CD4-positive, alpha-beta T cell (primary cell): ENCODE data around the gene GNB2. TPM values are rescaled to one million over a fixed set of nuclear protein-coding genes. Genes with fewer than 3 reads are reported as not detected.

ENCODE experiments used
- ATAC-seq: fragments of 200-7000 bp; cut with Tn5 transposase; one replicate; pipeline ENCODE4 v1.10.0; 2022; ENCODE audit warnings: mild to moderate bottlenecking; ENCODE audit not compliant: poor library complexity
- CTCF ChIA-PET: fragments of 350-600 bp; sonication (Branson Sonifier 250); formaldehyde crosslinking; loops from one replicate; lab custom pipeline; 2021; ENCODE audit warnings: antibody characterized with exemption, inconsistent platforms; lab: Charles Lee
- POLR2A ChIA-PET: fragments of 350-600 bp; sonication (Branson Sonifier 250); formaldehyde crosslinking; loops from one replicate; lab custom pipeline; 2021; ENCODE audit warnings: antibody characterized with exemption, inconsistent platforms; lab: Charles Lee
- DNase-seq, 14 experiments: peaks; one replicate each; pipeline ENCODE4 v3.0.0-alpha.2; 2013 to 2020; ENCODE audit warnings: mixed read lengths in 2 of 14
- H3K27ac ChIP-seq, 2 donors: one replicate each; pipeline versions ENCODE4 v1.5.1 to v1.7.0; 2013; ENCODE audit warnings: low read length in 2 of 2, low read depth in 1 of 2, mild to moderate bottlenecking in 1 of 2
- H3K27me3 ChIP-seq, 2 experiments: 1 replicate in 1 of 2; 2 replicates in 1 of 2; pipeline versions ENCODE4 v1.6.1 to v1.7.0; 2013; ENCODE audit warnings: low read length in 2 of 2, control low read depth in 1 of 2, mild to moderate bottlenecking in 1 of 2, moderate library complexity in 1 of 2; ENCODE audit not compliant: insufficient read depth in 2 of 2, control insufficient read depth in 1 of 2
- H3K36me3 ChIP-seq: one replicate; pipeline ENCODE4 v1.6.1; 2013; ENCODE audit warnings: low read length, control low read depth; ENCODE audit not compliant: insufficient read depth
- H3K4me1 ChIP-seq: one replicate; pipeline ENCODE4 v1.6.1; 2013; ENCODE audit warnings: low read length, control low read depth; ENCODE audit not compliant: insufficient read depth
- H3K4me3 ChIP-seq: one replicate; pipeline ENCODE4 v1.5.1; 2013; ENCODE audit warnings: mild to moderate bottlenecking, low read length, moderate library complexity
- H3K9me3 ChIP-seq, 2 experiments: 1 replicate in 1 of 2; 2 replicates in 1 of 2; pipeline versions ENCODE4 v1.6.1 to v1.7.0; 2013; ENCODE audit warnings: low read length in 2 of 2, mild to moderate bottlenecking in 2 of 2, control low read depth in 1 of 2, moderate library complexity in 1 of 2; ENCODE audit not compliant: control insufficient read depth in 1 of 2, insufficient read depth in 1 of 2
- H3K27ac Mint-ChIP-seq: one replicate; pipeline ENCODE4 v1.8.0; 2020; ENCODE audit warnings: mixed read lengths
- H3K27me3 Mint-ChIP-seq: one replicate; pipeline ENCODE4 v1.8.0; 2021; ENCODE audit warnings: mixed read lengths
- H3K36me3 Mint-ChIP-seq: one replicate; pipeline ENCODE4 v1.8.0; 2021; ENCODE audit warnings: low read depth, mixed read lengths
- H3K4me1 Mint-ChIP-seq: one replicate; pipeline ENCODE4 v1.8.0; 2021; ENCODE audit warnings: low read depth, mixed read lengths
- H3K4me3 Mint-ChIP-seq: one replicate; pipeline ENCODE4 v1.8.0; 2020; ENCODE audit warnings: mild to moderate bottlenecking, mixed read lengths
- H3K9me3 Mint-ChIP-seq: one replicate; pipeline ENCODE4 v1.8.0; 2020; ENCODE audit warnings: mixed read lengths
- intact Hi-C, 2 experiments: fragments of 100-400 bp; cut with DNase I in 1 of 2; cut with micrococcal nuclease in 1 of 2; formaldehyde crosslinking; loops; one replicate each; pipeline versions ENCODE4 v1.15.1 to v1.9.0; 2023 to 2025; cut with DNase I, micrococcal nuclease
- polyA plus RNA-seq, 2 donors: library from polyadenylated mRNA; unstranded; fragments of 120-200 nt; gene quantifications; one replicate each; pipeline ENCODE4 v1.2.1, GENCODE V29; 2013
- total RNA-seq, 174 experiments: library from RNA in 2 of 174; stranded (reverse) in 2 of 174; gene quantifications; one replicate each; pipeline ENCODE4 v1.2.3 and lab custom pipeline; 2021 to 2026
- TF ChIP-seq, protein P1 (sequence below): fragments of 200-600 bp; IDR thresholded peaks from one replicate; pipeline ENCODE4 v1.8.0; 2022; ENCODE audit warnings: antibody characterized with exemption, mild to moderate bottlenecking

GNB2 gene
- total RNA-seq, result 10 to 100 TPM; 87.8 to 91.9 TPM
- polyA plus RNA-seq (2013, experiment 1 of 2), result 153 TPM
- polyA plus RNA-seq (2013, experiment 2 of 2), result 154 TPM
- total RNA-seq (lab: John Stamatoyannopoulos, UW), result 17.0 to 194 (median 95.9) reads per million in 172 experiments

- Histone ChIP-seq H3K27ac (peak within 1 kb of the TSS; percentile 89 to 94), H3K36me3 (peaks cover 22% of the 10 kb centered on the region), H3K9me3 (no peaks in the 10 kb centered on the region), H3K27me3 (no peaks in the 10 kb centered on the region), H3K4me3 (peak within 1 kb of the TSS; percentile 94), H3K4me1 (peaks cover 33% of the 10 kb centered on the region)
- DNase-seq (peak; percentile 91 to 99 (median 97)), ATAC-seq (peak; percentile 51)
- Mint-ChIP-seq H3K27me3 (no peaks in the 10 kb centered on the region), H3K36me3 (peaks cover 37% of the 10 kb centered on the region), H3K9me3 (no peaks in the 10 kb centered on the region), H3K4me3 (peak within 1 kb of the TSS; percentile 99), H3K4me1 (peaks cover 22% of the 10 kb centered on the region), H3K27ac (peak within 1 kb of the TSS; percentile 92)
- ChIA-PET CTCF (interaction anchor here (0.8 to 1.6 kb wide), 3 partner anchors 39 to 44 kb away, joined by 3 to 4 read pairs (median 4); no protein-coding TSS in a partner anchor), POLR2A (interaction anchor here (0.5 to 1.6 kb wide), 12 partner anchors 9 to 245 kb away, joined by 3 to 17 read pairs (median 4); partner anchors contain the start of genes FBXO24, LRCH4, MOSPD3 and POP7)
- TF ChIP-seq, protein P1, sequence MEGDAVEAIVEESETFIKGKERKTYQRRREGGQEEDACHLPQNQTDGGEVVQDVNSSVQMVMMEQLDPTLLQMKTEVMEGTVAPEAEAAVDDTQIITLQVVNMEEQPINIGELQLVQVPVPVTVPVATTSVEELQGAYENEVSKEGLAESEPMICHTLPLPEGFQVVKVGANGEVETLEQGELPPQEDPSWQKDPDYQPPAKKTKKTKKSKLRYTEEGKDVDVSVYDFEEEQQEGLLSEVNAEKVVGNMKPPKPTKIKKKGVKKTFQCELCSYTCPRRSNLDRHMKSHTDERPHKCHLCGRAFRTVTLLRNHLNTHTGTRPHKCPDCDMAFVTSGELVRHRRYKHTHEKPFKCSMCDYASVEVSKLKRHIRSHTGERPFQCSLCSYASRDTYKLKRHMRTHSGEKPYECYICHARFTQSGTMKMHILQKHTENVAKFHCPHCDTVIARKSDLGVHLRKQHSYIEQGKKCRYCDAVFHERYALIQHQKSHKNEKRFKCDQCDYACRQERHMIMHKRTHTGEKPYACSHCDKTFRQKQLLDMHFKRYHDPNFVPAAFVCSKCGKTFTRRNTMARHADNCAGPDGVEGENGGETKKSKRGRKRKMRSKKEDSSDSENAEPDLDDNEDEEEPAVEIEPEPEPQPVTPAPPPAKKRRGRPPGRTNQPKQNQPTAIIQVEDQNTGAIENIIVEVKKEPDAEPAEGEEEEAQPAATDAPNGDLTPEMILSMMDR, result no peak
- intact Hi-C loops, result loop anchor here (1.0 to 5.0 kb wide), 7 partner anchors 20 to 236 kb away; partner anchors contain the start of genes MOSPD3 (in 1 of the 2) and PPP1R35 (in 1 of the 2)
These were observed at the start of gene GNB2 for GRCh38 chr7:100673302-100673941. Gene GNB2 (plus strand): TSS chr7:100673740. CDS start chr7:100676266, 2,526 bp downstream.

GRCh38 chr7:100623951-100624824 lies 49.4 kb upstream of the GNB2 start:
- H3K27ac Mint-ChIP-seq, result no peak overlapping the region
- H3K4me1 Mint-ChIP-seq, result peaks cover 20% of the 10 kb centered on the region
- Histone ChIP-seq H3K27me3 (no peaks in the 10 kb centered on the region), H3K9me3 (no peaks in the 10 kb centered on the region), H3K4me1 (peaks cover 28% of the 10 kb centered on the region), H3K27ac (no peak overlapping the region), H3K4me3 (no peak overlapping the region), H3K36me3 (no peaks in the 10 kb centered on the region)
- ATAC-seq (no peak), DNase-seq (no peak)
- TF ChIP-seq, protein P1, result no peak
- ChIA-PET POLR2A (interaction anchor here (0.6 to 3.5 kb wide), 3 partner anchors 12 to 68 kb away, joined by 3 to 33 read pairs (median 3); partner anchors contain the start of genes FBXO24, LRCH4 and MOSPD3), CTCF (interaction anchor here (0.6 to 1.5 kb wide), 2 partner anchors 10 to 110 kb away, joined by 3 read pairs; no protein-coding TSS in a partner anchor)
- intact Hi-C loops, result no loop called here
- H3K4me3 Mint-ChIP-seq, result no peak overlapping the region
- H3K27me3 Mint-ChIP-seq, result no peaks in the 10 kb centered on the region
- no peaks in the 10 kb centered on the region for H3K9me3 Mint-ChIP-seq
- H3K36me3 Mint-ChIP-seq, result peaks cover 5% of the 10 kb centered on the region

DNA sequence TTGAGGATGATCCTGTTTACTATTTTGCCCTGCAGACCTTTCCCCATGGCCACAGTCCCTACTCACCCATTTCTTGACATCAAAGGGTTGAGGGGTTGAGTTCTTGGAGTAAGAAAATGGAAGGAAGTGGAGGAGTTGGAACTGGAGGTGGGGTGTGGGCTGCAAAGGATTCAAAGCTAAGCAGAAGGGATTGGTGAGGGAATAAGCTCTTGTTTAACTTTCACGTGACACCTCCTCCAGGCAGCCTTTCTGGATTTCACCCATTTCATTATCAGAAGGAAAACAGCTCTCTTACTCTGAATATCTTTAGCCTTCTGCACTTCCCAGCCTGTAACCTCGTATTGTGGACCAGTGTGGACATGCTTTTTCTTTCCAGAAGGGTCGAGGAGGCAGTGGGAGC lies 47.5 kb upstream of the GNB2 start:
- CTCF ChIA-PET, result interaction anchor here (1.5 to 3.0 kb wide), 3 partner anchors 13 to 79 kb away, joined by 5 to 8 read pairs (median 8); partner anchors contain the start of genes MOSPD3 and POP7
- ATAC-seq (no peak), DNase-seq (no peak)
- intact Hi-C loops, result loop anchor here (2.0 to 5.0 kb wide), 4 partner anchors 13 to 67 kb away; partner anchors contain the start of genes GNB2 (in 2 of the 2) and MOSPD3 (in 2 of the 2)
- Mint-ChIP-seq H3K36me3 (peaks cover 5% of the 10 kb centered on the region), H3K4me3 (peak overlapping the region; percentile 78), H3K27ac (peak overlapping the region; percentile 62), H3K9me3 (no peaks in the 10 kb centered on the region), H3K4me1 (peaks cover 26% of the 10 kb centered on the region), H3K27me3 (no peaks in the 10 kb centered on the region)
- H3K36me3 ChIP-seq, result no peaks in the 10 kb centered on the region
- peaks cover 36% of the 10 kb centered on the region for H3K4me1 ChIP-seq
- TF ChIP-seq, protein P1, result no peak
- no peaks in the 10 kb centered on the region for H3K27me3 ChIP-seq
- H3K4me3 ChIP-seq, result peak overlapping the region; percentile 49
- H3K9me3 ChIP-seq, result no peaks in the 10 kb centered on the region
- POLR2A ChIA-PET, result interaction anchor here (0.9 to 3.5 kb wide), 14 partner anchors 13 to 249 kb away, joined by 3 to 40 read pairs (median 4); partner anchors contain the start of genes AGFG2, FBXO24, GNB2 and LRCH4
- no peak overlapping the region for H3K27ac ChIP-seq
